HG03196 (cell line): ENCODE measurements around the gene PLCH1.

Source experiments
- ATAC-seq: cut with Tn5 transposase; IDR thresholded peaks from one replicate; pipeline ENCODE4 v1.9.1; 2021; ENCODE audit not compliant: unreplicated experiment

PLCH1 gene

DNA sequence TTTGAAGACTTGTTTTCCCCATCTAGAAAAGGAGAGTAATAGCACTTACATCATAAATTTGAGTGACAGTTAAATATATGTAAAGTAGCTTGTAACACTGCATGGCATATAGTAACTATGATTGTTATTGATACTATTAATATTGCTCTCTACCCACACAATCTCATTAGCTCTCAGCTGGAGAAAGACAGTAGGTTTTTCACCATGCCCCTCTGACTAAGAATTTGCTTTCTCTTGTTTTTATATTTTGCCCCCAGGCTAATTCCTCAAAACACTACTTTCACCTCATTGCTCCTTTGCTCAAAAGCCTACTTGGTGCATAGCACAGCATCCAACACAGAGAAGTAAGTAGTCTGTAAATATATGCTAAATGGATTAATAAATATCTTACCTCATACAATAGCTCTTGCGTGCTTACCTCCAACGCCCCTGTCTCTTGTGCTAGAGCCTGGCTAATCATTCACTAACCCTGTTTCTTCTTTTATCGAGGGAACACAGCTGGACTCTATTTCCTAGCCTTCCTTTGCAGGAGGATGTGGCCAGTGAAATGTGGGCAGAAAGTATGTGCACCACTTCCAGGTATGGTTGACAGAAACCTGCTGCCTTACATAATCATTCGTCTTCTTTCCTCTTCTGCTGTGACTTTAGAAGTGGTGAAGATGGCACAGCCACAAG, 190.0 kb downstream of the PLCH1 start:
- ATAC-seq, result peak; percentile 91

DNA sequence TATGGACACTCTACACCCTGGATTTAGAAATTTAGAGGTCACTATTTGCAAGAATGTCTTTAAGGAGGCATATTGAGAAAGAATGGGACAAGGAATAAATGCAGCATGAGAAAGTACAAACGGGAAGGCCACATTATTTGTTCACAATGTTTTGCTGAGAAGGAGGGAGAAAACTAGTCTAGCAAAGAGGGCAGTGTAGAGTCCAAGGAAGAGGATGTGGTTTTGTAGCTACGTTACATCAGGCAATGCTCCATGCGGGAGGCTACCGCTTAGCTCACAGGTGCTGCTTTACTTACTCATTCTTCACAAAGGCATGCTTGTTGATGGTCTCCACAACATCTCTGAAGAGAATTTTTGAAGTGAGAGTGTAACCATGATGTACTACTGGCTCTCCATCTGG, 191.1 kb downstream of the PLCH1 start:
- ATAC-seq, result peak; percentile 42

DNA sequence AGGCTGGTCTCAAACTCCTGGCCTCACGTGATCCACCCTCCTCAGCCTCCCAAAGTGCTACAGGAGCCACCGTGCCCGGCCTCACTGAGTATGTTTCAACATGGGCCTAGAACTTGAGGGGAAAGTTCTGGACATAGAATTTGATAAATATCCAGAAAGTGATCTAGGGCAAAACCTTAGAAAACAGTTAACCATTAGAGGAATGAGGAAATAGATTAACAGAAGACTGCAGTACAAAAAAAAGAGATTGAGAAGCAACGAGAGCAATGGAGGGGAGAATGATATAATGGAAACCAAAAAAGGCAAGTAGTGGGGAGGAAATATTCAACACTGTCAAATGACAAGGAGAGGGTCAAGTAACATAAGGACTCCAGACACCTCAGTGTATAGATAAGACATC, 191.5 kb downstream of the PLCH1 start:
- ATAC-seq, result no peak

DNA sequence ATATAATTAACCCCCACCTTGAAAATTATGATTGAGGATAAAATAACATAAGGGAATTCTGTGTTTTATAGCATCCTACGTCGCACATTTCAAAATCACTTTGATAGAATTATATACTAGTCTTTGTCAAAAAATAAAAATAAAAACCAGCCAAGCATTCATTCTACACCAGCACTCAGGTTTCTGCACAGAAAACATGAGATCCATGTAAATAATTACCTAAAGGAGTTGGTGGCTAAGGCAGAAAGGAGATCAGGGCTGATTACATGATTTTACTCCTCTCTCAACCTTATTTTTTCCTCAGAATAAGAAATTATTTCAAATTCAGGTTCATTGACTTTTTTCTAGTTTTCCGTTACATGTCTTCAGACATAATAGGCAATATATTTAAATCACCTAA, 194.5 kb downstream of the PLCH1 start:
- ATAC-seq, result no peak

DNA sequence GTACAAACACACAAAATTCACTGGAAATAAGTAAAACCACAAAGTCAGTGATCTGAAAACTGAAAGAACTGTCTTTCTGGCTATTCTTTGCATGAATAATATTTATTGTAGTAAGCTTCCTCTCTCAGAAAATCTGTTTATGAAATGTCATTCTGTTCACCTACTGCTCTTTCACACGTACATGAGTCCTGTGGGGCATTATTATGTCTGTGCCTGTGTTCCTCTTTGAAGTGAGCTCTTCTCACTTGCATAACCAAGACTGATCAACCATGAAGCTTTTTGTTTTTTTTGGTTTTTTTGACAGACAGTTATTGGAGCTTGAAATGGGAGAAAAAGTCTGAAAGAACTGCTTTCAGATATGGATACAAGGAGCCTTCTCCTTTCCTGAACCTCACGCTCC, 195.8 kb downstream of the PLCH1 start:
- ATAC-seq, result peak; percentile 97

DNA sequence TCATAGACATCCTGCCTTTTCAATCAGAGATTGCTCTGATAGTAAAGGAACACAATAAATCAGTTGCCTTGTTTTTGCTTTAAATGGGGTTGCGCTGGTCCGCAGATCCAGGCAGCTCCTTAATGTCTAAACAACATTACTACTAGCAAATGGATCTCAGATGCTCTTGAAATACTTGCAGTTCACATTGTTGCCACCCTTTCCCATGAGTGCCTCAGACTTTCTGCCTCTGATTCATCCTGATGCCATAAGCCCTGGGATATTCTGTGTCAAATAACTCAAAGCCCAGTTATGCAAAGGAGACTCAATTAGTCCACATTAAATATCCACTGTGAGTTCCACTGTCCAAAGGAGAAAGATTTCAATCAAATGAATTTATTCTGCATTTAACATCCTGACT, 196.7 kb downstream of the PLCH1 start:
- ATAC-seq, result no peak

DNA sequence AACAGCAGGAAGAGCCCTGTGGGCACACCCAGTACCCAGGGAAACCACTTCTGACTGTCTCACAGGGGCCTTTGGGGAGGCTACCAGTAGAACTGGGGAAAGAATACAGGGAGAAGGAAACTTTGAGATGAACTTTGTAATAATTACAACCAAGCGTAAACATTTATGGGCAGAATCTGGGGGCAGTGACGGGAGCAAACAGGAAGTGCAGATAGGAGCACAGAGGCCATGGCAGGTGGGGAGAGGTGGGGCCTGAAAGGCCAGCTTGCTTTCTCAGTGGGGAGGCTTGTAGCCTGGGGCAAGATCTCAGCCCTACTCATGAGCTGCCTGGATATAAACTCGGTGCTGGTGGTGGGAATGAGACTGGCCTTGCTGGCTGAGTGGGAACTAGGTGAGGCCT, 209.8 kb downstream of the PLCH1 start:
- no peak for ATAC-seq

DNA sequence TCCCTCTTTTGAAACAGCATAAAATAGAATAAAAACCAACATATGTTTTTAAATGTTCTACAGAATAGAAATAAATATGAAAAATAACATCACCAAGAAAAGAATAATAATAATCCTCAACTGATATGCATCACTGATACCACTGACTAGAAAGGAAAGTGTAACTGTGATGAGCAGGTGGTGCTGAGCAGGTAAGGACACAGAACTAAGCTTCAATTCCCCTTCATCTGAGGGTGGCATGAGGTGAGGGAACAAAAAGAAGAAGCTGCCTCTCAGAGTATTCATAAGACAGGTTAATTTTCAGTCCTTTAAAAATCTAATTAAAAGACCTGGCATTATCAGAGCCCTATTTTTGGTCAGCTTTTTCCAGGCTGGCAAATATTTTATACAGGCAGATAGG, 216.3 kb downstream of the PLCH1 start:
- no peak for ATAC-seq

DNA sequence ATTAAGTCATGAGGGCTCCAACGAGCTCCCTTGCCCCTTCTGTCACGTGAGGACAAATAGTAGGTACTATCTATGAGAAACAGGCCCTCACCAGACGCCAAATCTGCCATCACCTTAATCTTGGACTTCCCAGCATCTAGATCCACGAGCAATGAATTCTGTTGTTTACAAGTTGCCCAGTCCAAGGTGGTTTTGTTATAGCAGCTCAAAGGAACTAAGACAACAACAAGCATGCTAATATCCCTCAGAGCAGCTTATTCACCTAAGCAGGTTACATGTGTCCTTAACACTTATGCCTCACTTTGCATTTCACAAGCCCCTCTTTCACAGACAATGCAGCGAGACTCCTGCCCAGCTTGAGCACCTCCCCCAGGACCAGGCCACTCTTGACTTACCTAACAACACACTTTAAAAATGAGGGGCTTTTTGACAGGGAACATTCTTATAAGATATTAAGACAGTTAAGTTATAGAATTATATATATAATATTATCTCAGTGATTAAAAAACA, 219.5 kb downstream of the PLCH1 start:
- no peak for ATAC-seq

DNA sequence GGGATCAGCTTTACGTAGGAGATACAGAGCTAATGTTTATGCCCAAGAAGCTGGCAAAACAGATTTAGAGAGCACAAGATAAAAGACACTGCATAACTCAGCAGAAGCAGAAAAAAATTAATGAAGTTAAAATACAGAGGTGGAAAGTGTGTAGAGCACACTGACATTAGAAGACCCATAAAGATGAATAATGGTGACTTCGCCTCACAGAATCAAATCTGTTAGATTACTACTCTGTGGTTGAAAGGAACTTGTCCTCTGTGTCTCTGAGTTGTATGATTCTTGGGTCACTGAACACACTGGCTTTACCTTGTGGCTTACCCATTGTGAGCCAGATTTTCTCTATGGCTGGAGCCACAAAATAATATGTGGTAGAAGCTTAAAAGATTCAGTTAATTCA, 224.4 kb downstream of the PLCH1 start:
- no peak for ATAC-seq

DNA sequence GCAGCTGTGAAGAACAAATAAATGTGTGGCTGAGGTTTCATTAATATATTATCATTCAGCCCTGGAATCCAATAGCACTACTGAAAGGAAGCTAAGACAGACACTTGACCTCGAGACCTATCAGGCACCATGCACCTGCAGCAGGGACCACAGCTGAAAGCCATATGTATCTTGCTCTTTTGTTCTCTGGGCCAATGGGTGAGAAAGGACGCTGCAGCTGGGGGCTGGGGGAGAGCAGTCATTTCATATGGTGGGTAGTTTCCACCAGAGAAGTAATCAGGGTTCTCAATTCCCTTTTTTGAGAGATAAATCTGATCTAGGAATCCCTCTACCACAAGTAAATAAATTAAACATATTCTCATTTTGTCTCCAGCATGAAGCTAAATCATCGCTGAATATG, 225.8 kb downstream of the PLCH1 start:
- no peak for ATAC-seq

DNA sequence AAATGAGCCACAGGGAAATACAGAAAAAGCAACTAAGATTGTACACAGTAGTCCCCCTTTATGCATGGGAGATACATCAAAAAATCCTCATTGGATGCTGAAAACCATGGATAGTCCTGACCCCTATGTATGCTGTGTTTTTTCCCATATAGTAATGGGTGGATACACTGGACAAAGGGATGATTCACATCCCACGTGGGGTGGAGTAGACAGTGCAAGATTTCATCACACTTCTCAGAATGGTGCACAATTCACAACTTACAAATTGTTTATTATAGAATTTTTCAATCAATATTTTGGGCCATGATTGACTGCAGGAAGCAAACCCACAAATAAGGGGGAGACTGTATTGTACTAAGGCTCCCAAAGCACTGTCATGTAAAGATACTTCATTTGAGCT, 227.0 kb downstream of the PLCH1 start:
- ATAC-seq, result no peak

DNA sequence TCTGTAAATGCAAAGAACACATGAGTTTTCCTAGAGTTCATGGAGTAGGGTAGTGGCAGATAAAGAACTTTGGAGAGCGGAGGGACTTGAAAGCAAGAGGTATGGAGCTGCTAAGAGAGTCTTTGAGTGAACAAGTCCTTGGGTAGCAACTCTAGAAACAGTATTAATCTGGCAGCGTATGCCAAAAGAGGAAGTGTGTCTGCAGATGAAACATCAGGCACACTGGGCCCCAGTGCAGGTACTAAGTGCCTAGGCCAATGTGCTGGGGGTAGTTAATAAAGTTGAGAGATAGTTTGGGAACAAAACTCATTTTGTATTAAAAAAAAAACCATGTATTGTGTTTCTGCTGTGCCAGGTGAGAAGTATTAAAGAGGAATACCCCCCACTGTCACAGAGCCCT, 228.4 kb downstream of the PLCH1 start:
- no peak for ATAC-seq

DNA sequence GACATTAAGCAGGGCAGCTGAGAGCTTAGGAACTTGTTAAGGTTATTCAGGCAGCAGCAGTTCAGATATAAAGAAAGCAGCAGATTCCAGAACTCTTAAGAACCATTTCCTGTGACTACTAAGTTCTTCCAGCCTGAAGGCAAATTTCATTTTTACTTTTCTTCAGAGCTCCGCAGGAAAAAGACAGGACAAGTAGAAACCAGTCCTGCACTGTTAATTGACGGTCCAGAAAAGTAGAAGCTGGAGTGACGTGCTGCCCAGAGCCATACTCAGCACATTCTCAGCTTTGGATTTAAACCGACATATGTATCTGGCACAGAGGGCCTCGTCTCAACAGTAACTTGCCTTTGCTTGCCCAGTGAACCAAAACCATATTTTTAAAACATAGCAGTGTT, 232.0 kb downstream of the PLCH1 start:
- ATAC-seq, result no peak

DNA sequence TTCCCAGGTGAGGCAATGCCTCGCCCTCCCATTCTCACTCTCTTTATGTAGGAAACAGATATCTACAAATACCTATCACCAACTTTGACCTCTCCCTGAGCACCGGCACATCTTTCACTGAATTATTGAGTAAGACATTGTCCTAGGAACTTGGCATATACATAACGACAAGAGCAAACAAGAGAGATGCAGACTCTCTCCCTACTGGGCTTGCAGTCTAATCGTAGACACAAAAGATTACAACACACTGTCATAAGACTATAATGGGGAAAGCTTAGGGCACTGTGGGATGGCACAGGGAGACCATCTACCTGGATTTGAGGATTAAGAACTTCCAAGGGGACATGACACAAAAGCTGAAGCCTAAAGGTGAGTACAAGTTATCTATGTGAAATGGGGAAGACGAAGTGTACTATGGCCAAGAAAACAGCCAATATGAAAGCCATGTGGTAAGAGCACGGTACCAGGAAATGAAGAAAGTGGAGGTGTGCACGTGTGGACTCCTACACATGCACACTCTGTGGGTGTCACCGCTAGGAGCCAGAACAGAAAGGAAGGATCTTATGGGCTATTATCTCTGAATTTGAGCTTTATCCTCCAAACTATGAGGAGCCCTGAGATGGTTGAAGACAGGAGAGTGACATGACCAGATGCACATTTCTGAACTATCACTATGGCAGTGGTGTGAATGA, 232.6 kb downstream of the PLCH1 start:
- no peak for ATAC-seq

DNA sequence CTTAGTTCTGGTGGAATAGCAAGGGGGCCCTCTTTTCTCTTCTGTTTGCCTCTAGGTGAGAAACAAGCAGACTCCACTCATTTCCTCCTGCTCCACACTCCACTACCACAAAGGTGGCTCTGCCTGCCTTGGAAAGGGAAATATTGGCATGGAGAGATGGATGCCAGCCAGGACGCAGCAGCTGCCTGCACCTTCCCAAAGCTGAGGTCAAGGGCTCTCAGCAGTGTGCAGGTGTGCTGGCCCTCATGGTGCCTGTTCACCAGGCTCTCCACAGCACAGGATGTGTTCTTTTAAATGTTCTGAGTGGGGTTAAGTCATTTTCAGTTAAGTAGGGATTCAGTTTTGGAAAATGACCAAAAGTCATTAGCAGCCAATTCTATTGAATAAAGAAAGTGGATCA, 240.2 kb downstream of the PLCH1 start:
- no peak for ATAC-seq

DNA sequence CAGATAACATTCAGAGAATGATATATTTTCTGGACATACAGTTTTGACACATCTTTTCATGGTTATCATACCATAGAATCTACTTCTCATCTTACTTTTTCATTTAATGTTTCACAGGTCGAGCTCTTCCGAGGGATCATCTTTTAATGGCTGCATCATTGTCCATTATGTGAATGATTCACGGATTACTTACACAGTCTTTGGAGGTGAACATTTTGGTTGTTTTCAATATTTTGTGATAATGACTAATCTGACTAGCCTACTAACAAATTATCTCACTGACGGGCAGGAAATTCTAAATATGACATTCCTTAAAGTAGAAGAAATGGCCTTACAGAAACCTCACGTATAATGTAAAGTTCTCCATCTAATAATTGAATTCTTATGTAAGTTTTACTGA, 242.2 kb downstream of the PLCH1 start:
- ATAC-seq, result no peak

DNA sequence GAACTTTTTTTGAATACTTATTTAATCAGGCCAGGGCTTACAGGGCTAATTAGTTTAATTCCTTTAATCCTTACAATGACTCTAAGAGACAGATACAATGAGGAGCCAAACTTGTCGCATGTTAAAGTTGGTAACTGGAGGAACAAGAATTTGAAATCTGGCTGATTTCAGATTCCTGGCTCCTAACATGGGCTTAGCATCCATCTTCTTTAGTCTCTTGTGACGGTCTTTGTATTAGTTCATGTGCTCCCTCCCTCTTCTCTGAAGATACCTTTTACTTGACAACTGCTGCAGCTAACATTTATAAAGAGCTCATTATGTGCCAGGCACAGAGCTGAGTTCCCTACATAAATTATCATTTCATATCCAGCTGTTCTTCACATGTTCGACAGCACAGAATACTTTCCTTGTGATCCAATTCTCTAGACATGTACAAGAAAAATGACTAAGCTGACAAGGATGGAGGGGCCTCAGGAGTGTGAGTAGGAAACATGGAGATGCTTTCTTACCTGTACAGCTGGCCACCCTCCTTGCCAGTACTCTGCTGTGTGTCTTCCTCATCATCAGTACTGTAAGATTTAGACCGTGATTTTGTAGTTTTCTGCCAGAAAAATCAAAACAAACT, 244.6 kb downstream of the PLCH1 start:
- ATAC-seq, result no peak

DNA sequence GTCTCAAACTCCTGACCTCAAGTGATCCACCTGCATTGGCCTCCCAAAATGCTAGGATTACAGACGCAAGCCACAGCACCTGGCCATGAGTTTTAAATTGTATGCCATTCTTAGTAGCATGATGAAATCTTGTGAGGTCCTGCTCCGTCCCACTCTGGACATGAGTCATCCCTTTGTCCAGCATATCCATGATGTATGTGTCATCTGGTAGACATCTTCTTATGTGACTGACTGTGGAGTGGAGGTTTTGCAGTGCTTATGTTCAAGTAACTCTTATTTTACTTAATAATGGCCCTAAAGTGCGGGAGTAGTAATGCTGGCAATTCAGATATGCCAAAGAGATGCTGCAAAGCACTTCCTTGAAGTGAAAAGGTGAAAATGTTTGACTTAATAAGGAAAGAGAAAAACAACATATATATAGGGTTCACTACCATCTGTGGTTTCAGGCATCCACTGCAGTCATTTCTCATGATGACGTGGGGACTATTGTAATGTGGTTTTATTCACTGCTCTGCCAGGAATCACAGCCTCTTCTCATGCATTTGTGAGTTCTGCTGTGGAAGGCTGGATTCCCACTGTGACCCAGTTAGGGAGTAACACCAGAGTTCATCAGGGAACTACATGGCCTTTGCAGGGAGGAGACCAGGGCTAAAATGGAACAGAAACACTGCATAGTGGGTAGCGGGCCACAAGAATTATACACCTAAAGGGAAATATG, 246.8 kb downstream of the PLCH1 start:
- ATAC-seq, result no peak

DNA sequence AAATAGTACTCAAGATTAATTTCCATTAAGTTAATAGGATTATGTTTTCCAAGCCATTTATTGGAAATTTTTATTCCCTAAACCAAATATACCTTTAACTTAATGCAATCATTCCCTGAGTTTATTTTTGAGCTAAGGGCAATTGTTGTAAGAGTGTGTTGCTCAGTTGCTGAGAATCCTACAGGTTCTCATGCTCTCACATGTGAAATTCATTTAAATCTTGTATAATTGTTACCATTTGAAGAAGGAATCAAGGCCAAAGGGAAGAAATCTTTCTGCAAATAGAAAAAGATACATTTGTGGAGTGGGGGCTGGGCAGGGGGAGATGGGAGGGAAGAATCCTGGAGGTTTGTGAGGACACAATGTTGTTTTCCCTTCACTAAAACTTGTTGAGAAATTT, 248.7 kb downstream of the PLCH1 start:
- no peak for ATAC-seq

DNA sequence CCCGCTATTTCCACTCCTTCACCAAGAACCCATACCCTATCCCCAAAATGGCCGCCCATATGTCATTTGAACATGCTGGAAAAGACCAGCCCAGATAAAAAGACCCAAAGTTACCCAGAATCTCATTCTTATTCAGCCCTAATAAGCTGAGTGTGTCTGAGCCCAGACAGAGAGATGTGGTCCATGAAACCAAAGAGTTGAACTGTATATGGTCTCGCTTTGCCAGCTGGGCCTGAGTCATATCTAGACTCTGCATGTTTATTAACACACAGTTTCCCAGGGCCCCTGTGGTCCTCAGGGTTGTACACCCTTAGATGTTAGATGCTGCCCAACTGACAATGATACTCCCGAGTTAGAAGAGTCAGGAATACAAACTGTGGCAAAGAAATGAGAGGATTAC, 249.5 kb downstream of the PLCH1 start:
- ATAC-seq, result peak; percentile 88

DNA sequence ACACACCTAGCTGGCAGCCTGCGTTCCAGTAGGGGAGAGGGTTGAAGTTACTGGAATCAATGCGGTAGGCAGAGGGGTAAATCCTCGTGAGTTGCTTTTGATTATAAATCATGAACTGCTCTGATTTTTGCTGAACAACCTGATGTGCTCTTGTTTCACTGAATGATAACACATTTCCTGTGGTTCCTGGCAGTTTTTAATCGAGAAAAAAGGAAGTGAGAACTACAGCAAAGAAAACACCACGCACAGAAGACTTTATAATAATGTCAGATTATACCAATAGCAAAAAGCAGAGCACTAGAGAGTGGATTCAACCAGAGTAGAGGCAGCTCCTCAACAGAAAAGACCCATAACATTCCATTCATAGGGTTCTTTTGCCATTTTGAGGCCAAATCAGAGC, 250.5 kb downstream of the PLCH1 start:
- ATAC-seq, result no peak
